GM12878 (cell line): ENCODE results near the gene YBX2. TPM values are rescaled to one million over a fixed set of nuclear protein-coding genes. Genes with fewer than 3 reads are reported as not detected.

ENCODE experiments used
- ATAC-seq: fragments of 200-7000 bp; cut with Tn5 transposase; 3 replicates; pipeline ENCODE4 v1.9.1; 2020; ENCODE audit warnings: mild to moderate bottlenecking, moderate library complexity
- BruUV-seq: library from RNA; stranded (reverse); fragments of 400-500 nt; replicated peaks from 2 replicates; lab custom pipeline; 2021; lab: Mats Ljungman, UMichigan
- CTCF ChIA-PET: fragments of 300-600 bp; sonication (Branson Sonifier 250); formaldehyde crosslinking; extraction: SDS; loops from one replicate; lab custom pipeline; 2021; ENCODE audit warnings: inconsistent platforms; lab: Yijun Ruan, JAX
- POLR2A ChIA-PET: fragments of 350-600 bp; formaldehyde crosslinking; extraction: SDS; loops from one replicate; lab custom pipeline; 2021; ENCODE audit warnings: inconsistent platforms; lab: Charles Lee
- RAD21 ChIA-PET: fragments of 300-600 bp; sonication (Branson Sonifier 250); formaldehyde crosslinking; loops from one replicate; lab custom pipeline; 2023; ENCODE audit warnings: antibody characterized with exemption; ENCODE audit not compliant: unreplicated experiment; lab: Charles Lee
- SMC1A ChIA-PET: fragments of 300-600 bp; sonication (Branson Sonifier 250); formaldehyde crosslinking; loops from one replicate; lab custom pipeline; 2023; ENCODE audit not compliant: unreplicated experiment, uncharacterized antibody; lab: Charles Lee
- DNase-seq: peaks from one replicate; pipeline ENCODE4 v3.0.0-alpha.2; 2011; ENCODE audit warnings: low read depth, low spot score
- FAIRE-seq: peaks from 3 replicates; lab custom pipeline; 2011; peaks lifted over from hg19 to GRCh38; lab: Jason Lieb, UNC
- H2AFZ ChIP-seq: 2 replicates; pipeline ENCODE4 v1.6.0; 2011; ENCODE audit warnings: low read depth, low read length, control low read depth; ENCODE audit not compliant: control insufficient read depth
- H3K27ac ChIP-seq: 2 replicates; pipeline ENCODE4 v1.5.1; 2011; ENCODE audit warnings: control low read depth; ENCODE audit not compliant: control insufficient read depth, insufficient read depth
- H3K27me3 ChIP-seq, 2 experiments: replicated peaks in 1 of 2; 2 replicates each; pipeline versions ENCODE4 v1.6.0 to v1.6.1; 2011; ENCODE audit warnings: low read length in 1 of 2; ENCODE audit not compliant: control insufficient read depth in 2 of 2, insufficient read depth in 2 of 2
- H3K36me3 ChIP-seq, 2 experiments: 2 replicates each; pipeline ENCODE4 v1.5.1; 2011; ENCODE audit warnings: low read length in 1 of 2; ENCODE audit not compliant: control insufficient read depth in 2 of 2, insufficient read depth in 2 of 2
- H3K4me1 ChIP-seq: 2 replicates; pipeline ENCODE4 v1.6.1; 2011; ENCODE audit warnings: mild to moderate bottlenecking, low read length, moderate library complexity, mixed read lengths; ENCODE audit not compliant: control insufficient read depth, insufficient read depth
- H3K4me2 ChIP-seq: 2 replicates; pipeline ENCODE4 v1.6.0; 2011; ENCODE audit warnings: control low read depth; ENCODE audit not compliant: control insufficient read depth, insufficient read depth
- H3K4me3 ChIP-seq: fragments of 200-600 bp; sonication (generic); 2 replicates; pipeline ENCODE4 v1.5.1; 2016
- H3K79me2 ChIP-seq: 2 replicates; pipeline ENCODE4 v1.6.0; 2011; ENCODE audit warnings: low read length; ENCODE audit not compliant: control insufficient read depth, insufficient read depth
- H3K9ac ChIP-seq: 2 replicates; pipeline ENCODE4 v1.8.0; 2011; ENCODE audit warnings: low read length, control low read depth, mixed read lengths; ENCODE audit not compliant: control insufficient read depth, insufficient read depth
- H3K9me3 ChIP-seq: replicated peaks from 3 replicates; pipeline ENCODE4 v1.5.1; 2011; ENCODE audit warnings: mild to moderate bottlenecking, low read length; ENCODE audit not compliant: control insufficient read depth, insufficient read depth
- H4K20me1 ChIP-seq: 2 replicates; pipeline ENCODE4 v1.6.0; 2011; ENCODE audit not compliant: control insufficient read depth, insufficient read depth
- EGR1 ChIP-seq, 2 experiments: IDR thresholded peaks; 1 replicate in 1 of 2; 2 replicates in 1 of 2; pipeline ENCODE4 v1.6.1; 2011 to 2012; ENCODE audit warnings: low read depth in 2 of 2, low read length in 2 of 2, borderline replicate concordance in 1 of 2, mild to moderate bottlenecking in 1 of 2, moderate library complexity in 1 of 2
- MTA2 ChIP-seq: fragments of 450-650 bp; IDR thresholded peaks from 2 replicates; pipeline ENCODE4 v1.6.1; 2016; ENCODE audit warnings: low read depth, mild to moderate bottlenecking, moderate library complexity
- MYB ChIP-seq: fragments of 150-350 bp; IDR thresholded peaks from 2 replicates; pipeline ENCODE4 v1.6.1; 2014; ENCODE audit warnings: mild to moderate bottlenecking, low read depth, low read length, borderline replicate concordance
- ZZZ3 ChIP-seq: IDR thresholded peaks from 2 replicates; pipeline ENCODE4 v1.6.1; 2011; ENCODE audit warnings: low read depth; ENCODE audit not compliant: control insufficient read depth, insufficient read length
- WGBS: methylation state at CpG from one replicate; pipeline ENCODE4 v1.1.6; 2016; ENCODE audit warnings: low lambda C conversion rate; ENCODE audit not compliant: insufficient replicate concordance, insufficient coverage; ENCODE audit errors: missing lambda C conversion rate; 5-methylcytosine and 5-hydroxymethylcytosine counted together
- in situ Hi-C: fragments of 300-500 bp; cut with MboI; formaldehyde crosslinking; loops from 9 replicates; pipeline ENCODE4 v1.14.3; 2018; ENCODE audit warnings: mixed read lengths
- intact Hi-C: fragments of 100-400 bp; cut with micrococcal nuclease; formaldehyde crosslinking; loops from one replicate; pipeline ENCODE4 v1.14.2; 2022; ENCODE audit not compliant: unreplicated experiment
- polyA plus RNA-seq, 11 experiments: library from polyadenylated mRNA; depleted of rRNA in 4 of 11; unstranded in 6 of 11; stranded (reverse) in 5 of 11; fragments of >200 nt; fragmentation: Nextera tagmentation in 4 of 11; fragmentation: Illumina TruSeq in 1 of 11; extraction: Ambion mirVana in 4 of 11; extraction: Trizol in 1 of 11; gene quantifications; 1 replicate in 1 of 11; 2 replicates in 10 of 11; pipeline versions ENCODE4 v1.2.1 to v1.2.3, GENCODE V29; 2011 to 2016; ENCODE audit warnings: inconsistent platforms in 2 of 11, missing spikeins in 2 of 11, low read depth in 1 of 11
- total RNA-seq, 4 experiments: library from RNA; depleted of rRNA in 3 of 4; stranded (reverse); fragments of >200 nt in 3 of 4; fragmentation: Illumina TruSeq in 1 of 4; extraction: Trizol in 1 of 4; gene quantifications; 2 replicates each; pipeline versions ENCODE4 v1.2.1 to v1.2.3, GENCODE V29; 2013 to 2021
- TF ChIP-seq, protein P1 (sequence below): fragments of 150-350 bp; IDR thresholded peaks from 2 replicates; pipeline ENCODE4 v1.6.1; 2016; ENCODE audit warnings: low read depth, low read length

Gene YBX2
- total and polyA plus RNA-seq, 10 of the 15 experiments (the other 5 are each of a cell fraction or from before 2014, with no cell fraction given) = not detected

DNA sequence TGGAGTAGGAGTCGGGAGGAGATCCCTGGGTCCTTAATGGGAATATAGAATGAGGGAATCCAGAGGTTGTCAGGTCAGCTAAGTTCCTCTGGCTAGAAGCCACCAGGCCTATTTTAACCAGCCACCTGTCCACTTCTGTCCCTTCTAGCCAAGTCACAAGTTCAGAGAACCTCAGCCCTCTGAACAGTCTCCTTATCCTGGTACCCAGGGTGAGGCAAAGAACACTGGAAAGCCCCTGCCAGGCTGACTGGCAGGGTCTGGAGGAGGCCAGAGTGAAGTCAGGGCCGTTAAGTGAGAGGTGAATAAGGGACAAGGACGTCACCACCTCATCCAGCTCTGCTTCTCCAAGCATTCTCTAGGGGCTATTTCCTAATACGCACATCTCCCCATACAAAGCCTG lies 45.6 kb downstream of the YBX2 start:
- H3K79me2 ChIP-seq = peaks cover 60% of the 10 kb centered on the region
- no peak overlapping the region for H2AFZ ChIP-seq
- in situ Hi-C loops (no loop called here), intact Hi-C loops (no loop called here)
- H3K4me3 ChIP-seq = peak overlapping the region; percentile 90
- FAIRE-seq (no peak), ATAC-seq (no peak), DNase-seq (no peak)
- H3K4me2 ChIP-seq = peak overlapping the region; percentile 89
- H4K20me1 ChIP-seq = no peaks in the 10 kb centered on the region
- peaks cover 10% of the 10 kb centered on the region for H3K4me1 ChIP-seq
- H3K27ac ChIP-seq = peak overlapping the region; percentile 87
- H3K27me3 ChIP-seq = no peaks in the 10 kb centered on the region
- POLR2A ChIA-PET = interaction anchor here (1.1 to 4.4 kb wide), 5 partner anchors 9 to 81 kb away, joined by 4 to 99 read pairs (median 7); partner anchors contain the start of genes ACADVL, DLG4, DVL2 and GABARAP
- peak overlapping the region; percentile 91 for H3K9ac ChIP-seq
- SMC1A ChIA-PET = interaction anchor here (1.2 to 3.6 kb wide), 3 partner anchors 8 to 28 kb away, joined by 5 to 26 read pairs (median 16); partner anchors contain the start of genes ACADVL, GABARAP and PHF23
- BruUV-seq = no TSS peak
- H3K9me3 ChIP-seq = no peaks in the 10 kb centered on the region
- TF ChIP-seq MTA2 (no peak), ZZZ3 (no peak), MYB (no peak), EGR1 (IDR thresholded peaks at IDR 0.05; ENCODE audit: borderline replicate concordance in 1 of 2, low read depth in 2 of 2, low read length in 2 of 2) (no peak)
- TF ChIP-seq, protein P1, sequence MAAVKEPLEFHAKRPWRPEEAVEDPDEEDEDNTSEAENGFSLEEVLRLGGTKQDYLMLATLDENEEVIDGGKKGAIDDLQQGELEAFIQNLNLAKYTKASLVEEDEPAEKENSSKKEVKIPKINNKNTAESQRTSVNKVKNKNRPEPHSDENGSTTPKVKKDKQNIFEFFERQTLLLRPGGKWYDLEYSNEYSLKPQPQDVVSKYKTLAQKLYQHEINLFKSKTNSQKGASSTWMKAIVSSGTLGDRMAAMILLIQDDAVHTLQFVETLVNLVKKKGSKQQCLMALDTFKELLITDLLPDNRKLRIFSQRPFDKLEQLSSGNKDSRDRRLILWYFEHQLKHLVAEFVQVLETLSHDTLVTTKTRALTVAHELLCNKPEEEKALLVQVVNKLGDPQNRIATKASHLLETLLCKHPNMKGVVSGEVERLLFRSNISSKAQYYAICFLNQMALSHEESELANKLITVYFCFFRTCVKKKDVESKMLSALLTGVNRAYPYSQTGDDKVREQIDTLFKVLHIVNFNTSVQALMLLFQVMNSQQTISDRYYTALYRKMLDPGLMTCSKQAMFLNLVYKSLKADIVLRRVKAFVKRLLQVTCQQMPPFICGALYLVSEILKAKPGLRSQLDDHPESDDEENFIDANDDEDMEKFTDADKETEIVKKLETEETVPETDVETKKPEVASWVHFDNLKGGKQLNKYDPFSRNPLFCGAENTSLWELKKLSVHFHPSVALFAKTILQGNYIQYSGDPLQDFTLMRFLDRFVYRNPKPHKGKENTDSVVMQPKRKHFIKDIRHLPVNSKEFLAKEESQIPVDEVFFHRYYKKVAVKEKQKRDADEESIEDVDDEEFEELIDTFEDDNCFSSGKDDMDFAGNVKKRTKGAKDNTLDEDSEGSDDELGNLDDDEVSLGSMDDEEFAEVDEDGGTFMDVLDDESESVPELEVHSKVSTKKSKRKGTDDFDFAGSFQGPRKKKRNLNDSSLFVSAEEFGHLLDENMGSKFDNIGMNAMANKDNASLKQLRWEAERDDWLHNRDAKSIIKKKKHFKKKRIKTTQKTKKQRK = no peak
- RAD21 ChIA-PET = interaction anchor here (1.2 kb wide), 2 partner anchors 8 to 634 kb away, joined by 3 to 9 read pairs; no protein-coding TSS in a partner anchor
- CTCF ChIA-PET = interaction anchor here (1.0 to 3.2 kb wide), 4 partner anchors 9 to 49 kb away, joined by 3 to 18 read pairs (median 8); partner anchors contain the start of genes ACADVL, DLG4 and PHF23
- WGBS = 64% methylated on average over 4 of the region's 4 CpGs
- H3K36me3 ChIP-seq = peaks cover 8 to 19% of the 10 kb centered on the region in 2 experiments; a peak in 3 of 4 replicates
